ENCODE data around the gene GNG10. TPM values are rescaled to one million over a fixed set of nuclear protein-coding genes. Genes with fewer than 3 reads are reported as not detected.

GNG10 gene
- total RNA-seq, 2 donors from 2014 or later = 12.6 to 27.3 TPM

DNA sequence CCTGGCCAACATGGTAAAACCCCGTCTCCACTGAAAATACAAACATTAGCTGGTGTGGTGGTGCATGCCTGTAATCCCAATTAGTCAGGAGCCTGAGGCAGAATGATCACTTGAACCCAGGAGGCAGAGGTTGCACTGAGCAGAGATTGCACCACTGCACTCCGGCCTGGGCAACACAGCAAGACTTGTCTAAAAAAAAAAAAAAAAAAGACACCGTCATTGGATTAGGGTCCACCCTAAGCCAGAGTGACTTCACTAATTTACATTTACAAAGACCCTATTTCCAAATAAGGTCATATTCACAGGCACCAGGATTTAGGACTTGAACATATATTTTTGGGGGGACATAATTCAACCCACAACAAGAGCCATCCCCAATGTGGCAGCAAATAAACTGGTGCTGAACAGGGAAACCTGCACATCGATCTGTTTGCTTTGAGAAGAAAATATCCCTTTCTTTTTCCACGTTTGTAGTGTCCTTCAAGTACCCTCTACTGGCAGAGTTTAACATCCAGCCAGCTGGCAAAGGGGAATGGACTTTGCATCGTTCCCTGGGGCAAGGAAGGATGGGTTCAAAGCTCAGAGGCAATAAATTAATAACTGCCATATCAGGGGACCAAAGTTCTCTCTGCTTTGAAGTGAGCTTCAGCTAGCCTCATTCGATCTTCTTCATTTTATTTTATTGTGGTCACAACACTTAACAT is 34.0 kb upstream of the GNG10 start:
- no peak overlapping the region for H3K27ac ChIP-seq
- intact Hi-C loops (cut with DNase I) = no loop called here
- H3K27me3 ChIP-seq = no peaks in the 10 kb centered on the region
- DNase-seq = peak; percentile 57
- H3K9ac ChIP-seq (ENCODE audit: low read depth in 2 of 2, low read length in 2 of 2) = no peak overlapping the region
- no peaks in the 10 kb centered on the region for H3K36me3 ChIP-seq
- TF ChIP-seq, protein P1, sequence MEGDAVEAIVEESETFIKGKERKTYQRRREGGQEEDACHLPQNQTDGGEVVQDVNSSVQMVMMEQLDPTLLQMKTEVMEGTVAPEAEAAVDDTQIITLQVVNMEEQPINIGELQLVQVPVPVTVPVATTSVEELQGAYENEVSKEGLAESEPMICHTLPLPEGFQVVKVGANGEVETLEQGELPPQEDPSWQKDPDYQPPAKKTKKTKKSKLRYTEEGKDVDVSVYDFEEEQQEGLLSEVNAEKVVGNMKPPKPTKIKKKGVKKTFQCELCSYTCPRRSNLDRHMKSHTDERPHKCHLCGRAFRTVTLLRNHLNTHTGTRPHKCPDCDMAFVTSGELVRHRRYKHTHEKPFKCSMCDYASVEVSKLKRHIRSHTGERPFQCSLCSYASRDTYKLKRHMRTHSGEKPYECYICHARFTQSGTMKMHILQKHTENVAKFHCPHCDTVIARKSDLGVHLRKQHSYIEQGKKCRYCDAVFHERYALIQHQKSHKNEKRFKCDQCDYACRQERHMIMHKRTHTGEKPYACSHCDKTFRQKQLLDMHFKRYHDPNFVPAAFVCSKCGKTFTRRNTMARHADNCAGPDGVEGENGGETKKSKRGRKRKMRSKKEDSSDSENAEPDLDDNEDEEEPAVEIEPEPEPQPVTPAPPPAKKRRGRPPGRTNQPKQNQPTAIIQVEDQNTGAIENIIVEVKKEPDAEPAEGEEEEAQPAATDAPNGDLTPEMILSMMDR (IDR thresholded peaks at IDR 0.05) = no peak
- H3K4me3 ChIP-seq = no peak overlapping the region
- no peaks in the 10 kb centered on the region for H3K4me1 ChIP-seq
- no peaks in the 10 kb centered on the region for H3K9me3 ChIP-seq

DNA sequence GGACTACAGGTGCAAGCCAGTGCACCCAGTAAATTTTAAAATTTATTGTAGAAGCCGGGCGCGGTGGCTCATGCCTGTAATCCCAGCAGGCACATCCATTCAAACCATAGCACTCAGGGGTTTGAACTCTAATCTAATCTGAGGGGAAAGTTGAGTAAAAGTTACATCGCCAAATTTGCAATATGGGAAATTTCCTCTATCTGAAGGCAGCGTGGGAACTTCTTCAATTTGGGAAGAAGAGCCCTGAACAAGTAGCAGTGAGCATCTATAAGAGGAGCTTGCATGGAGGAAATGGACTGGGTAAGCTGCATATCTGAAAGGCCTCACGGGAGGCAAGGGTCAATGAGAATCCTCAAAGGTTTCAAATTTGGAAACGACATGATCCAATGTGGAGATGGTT is 33.0 kb upstream of the GNG10 start:
- intact Hi-C loops (cut with DNase I) = no loop called here
- no peaks in the 10 kb centered on the region for H3K36me3 ChIP-seq
- no peaks in the 10 kb centered on the region for H3K27me3 ChIP-seq
- H3K4me3 ChIP-seq = no peak overlapping the region
- DNase-seq = no peak
- TF ChIP-seq, protein P1 (IDR thresholded peaks at IDR 0.05) = no peak
- no peaks in the 10 kb centered on the region for H3K9me3 ChIP-seq
- no peak overlapping the region for H3K27ac ChIP-seq
- H3K9ac ChIP-seq (ENCODE audit: low read depth in 2 of 2, low read length in 2 of 2) = no peak overlapping the region
- H3K4me1 ChIP-seq = peaks cover 6% of the 10 kb centered on the region

DNA sequence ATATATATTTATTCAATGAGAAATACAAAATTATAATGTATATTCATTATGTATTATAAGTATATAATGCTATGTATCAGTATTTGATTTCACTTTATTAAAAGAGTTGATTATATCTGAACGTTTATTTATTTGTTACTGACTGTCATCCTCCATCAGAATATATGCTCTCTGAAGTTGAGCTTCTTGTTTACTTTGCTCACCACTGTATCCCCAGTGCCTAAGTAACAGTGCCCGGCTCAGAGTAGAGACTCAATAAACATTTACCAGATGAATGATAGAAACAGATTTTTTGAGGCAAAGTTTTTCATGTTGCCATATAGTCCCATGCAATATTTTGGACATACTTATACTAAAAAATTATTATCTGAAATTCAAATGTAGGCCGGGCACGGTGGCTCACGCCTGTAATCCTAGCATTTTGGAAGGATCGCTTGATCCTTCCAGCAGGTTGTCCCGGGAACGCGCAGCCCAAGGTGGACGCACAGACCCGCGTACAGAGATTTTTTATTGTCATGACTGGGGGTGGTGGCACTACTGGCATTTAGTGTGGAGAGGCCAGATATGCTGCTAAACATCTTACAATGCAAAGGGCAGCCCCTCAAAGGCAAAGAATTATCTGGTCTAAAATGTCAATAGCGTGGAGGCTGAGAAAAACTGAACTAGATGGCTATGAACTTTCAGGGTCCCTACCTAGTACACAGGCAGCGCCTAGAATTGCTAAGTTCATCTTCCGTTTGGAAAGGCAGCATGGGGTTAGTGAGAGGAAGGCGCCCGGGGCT is 31.0 kb upstream of the GNG10 start:
- Histone ChIP-seq H3K4me1 (peaks cover 18% of the 10 kb centered on the region), H3K9ac (ENCODE audit: low read depth in 2 of 2, low read length in 2 of 2) (peak overlapping the region; percentile 68 to 88), H3K4me3 (peak overlapping the region; percentile 90), H3K36me3 (no peaks in the 10 kb centered on the region), H3K27me3 (no peaks in the 10 kb centered on the region), H3K27ac (peak overlapping the region; percentile 88), H3K9me3 (no peaks in the 10 kb centered on the region)
- intact Hi-C loops (cut with DNase I) = no loop called here
- no peak for DNase-seq
- TF ChIP-seq, protein P1 (IDR thresholded peaks at IDR 0.05) = no peak

DNA sequence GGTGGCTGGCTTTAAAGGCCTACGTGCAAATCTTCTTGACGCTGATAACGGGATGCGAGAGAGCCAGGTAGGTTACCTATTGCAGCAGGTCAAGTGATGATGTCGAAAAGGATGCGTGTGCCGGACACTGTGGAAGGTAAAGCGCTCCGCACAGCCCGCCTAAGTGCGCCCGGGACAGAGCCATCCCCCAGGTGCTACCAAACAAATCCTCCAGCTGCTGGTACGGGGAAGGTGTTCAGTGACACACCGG is 30.5 kb upstream of the GNG10 start:
- no peaks in the 10 kb centered on the region for H3K27me3 ChIP-seq
- no peaks in the 10 kb centered on the region for H3K36me3 ChIP-seq
- TF ChIP-seq, protein P1 (IDR thresholded peaks at IDR 0.05) = no peak
- H3K9ac ChIP-seq (ENCODE audit: low read depth in 2 of 2, low read length in 2 of 2) = peak overlapping the region; percentile 68 to 88
- peak overlapping the region; percentile 90 for H3K4me3 ChIP-seq
- peaks cover 20% of the 10 kb centered on the region for H3K4me1 ChIP-seq
- no peaks in the 10 kb centered on the region for H3K9me3 ChIP-seq
- peak overlapping the region; percentile 88 for H3K27ac ChIP-seq
- no peak for DNase-seq
- intact Hi-C loops (cut with DNase I) = no loop called here

DNA sequence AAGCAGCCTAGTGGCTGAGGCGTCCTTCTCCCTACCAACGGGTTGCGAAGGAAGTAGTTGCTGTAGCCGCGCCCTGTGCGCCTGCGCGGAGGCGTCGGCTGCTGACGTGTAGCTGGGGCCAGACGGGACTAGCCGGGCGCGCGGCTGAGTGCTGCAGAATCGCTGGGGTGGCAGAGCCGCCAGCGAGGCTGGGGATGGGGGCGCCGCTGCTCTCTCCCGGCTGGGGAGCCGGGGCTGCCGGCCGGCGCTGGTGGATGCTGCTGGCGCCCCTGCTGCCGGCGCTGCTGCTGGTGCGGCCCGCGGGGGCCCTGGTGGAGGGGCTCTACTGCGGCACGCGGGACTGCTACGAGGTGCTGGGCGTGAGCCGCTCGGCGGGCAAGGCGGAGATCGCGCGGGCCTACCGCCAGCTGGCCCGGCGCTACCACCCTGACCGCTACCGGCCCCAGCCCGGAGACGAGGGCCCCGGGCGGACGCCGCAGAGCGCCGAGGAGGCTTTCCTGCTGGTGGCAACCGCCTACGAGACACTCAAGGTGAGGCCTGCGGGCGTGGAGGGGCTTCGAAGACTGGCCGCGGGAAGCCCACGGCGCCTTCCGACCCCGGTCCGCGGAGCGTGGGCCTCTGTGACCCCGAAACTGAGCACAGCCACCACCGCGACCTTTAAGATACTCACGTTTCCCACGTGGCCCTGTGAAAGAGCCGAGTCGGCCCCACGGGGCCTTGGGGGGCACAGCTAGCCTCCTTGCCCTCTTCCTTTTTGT is 30.0 kb upstream of the GNG10 start, which contains the start of gene DNAJC25:
Gene DNAJC25, plus strand, starts transcription at position 121 of the 758 bp plus-strand sequence. Its CDS starts 74 bp downstream, at position 195.
- TF ChIP-seq, protein P1 (IDR thresholded peaks at IDR 0.05) = no peak
- H3K9me3 ChIP-seq = no peaks in the 10 kb centered on the region
- DNase-seq = peak; percentile 97
- peaks cover 20% of the 10 kb centered on the region for H3K4me1 ChIP-seq
- H3K27ac ChIP-seq = peak within 1 kb of the TSS; percentile 88
- peak within 1 kb of the TSS; percentile 88 to 91 for H3K9ac ChIP-seq (ENCODE audit: low read depth in 2 of 2, low read length in 2 of 2)
- H3K4me3 ChIP-seq = peak within 1 kb of the TSS; percentile 90
- intact Hi-C loops (cut with DNase I) = no loop called here
- H3K27me3 ChIP-seq = no peaks in the 10 kb centered on the region
- no peaks in the 10 kb centered on the region for H3K36me3 ChIP-seq

Data from colonic mucosa (tissue), 4 donors.